Sigmoid colon (tissue), 4 donors: ENCODE results near the gene CALML3.

Experiments used
- CTCF ChIP-seq, 4 experiments: fragments of 450-650 bp in 3 of 4; fragments of 200-600 bp in 1 of 4; IDR thresholded peaks; one replicate each; pipeline ENCODE4 v1.5.1; 2016 to 2019; ENCODE audit warnings: antibody characterized with exemption in 4 of 4, mild to moderate bottlenecking in 3 of 4, moderate library complexity in 2 of 4
- EP300 ChIP-seq, 4 donors: sonication (generic); formaldehyde crosslinking; IDR thresholded peaks; one replicate each; pipeline ENCODE4 v1.6.1; 2017; ENCODE audit warnings: antibody characterized with exemption in 4 of 4
- POLR2A ChIP-seq, 2 donors: fragments of 450-650 bp; IDR thresholded peaks; one replicate each; pipeline ENCODE4 v1.6.1; 2016; ENCODE audit warnings: antibody characterized with exemption in 2 of 2, mild to moderate bottlenecking in 2 of 2, moderate library complexity in 2 of 2
- POLR2AphosphoS5 ChIP-seq, 4 donors: sonication (generic); formaldehyde crosslinking; IDR thresholded peaks; one replicate each; pipeline ENCODE4 v1.6.1; 2017; ENCODE audit warnings: antibody characterized with exemption in 4 of 4

GRCh38 chr10:5502571-5503476 is 21.9 kb upstream of the CALML3 start:
- TF ChIP-seq POLR2A (IDR thresholded peaks at IDR 0.05) (no peak), CTCF (IDR thresholded peaks at IDR 0.05) (no peak), POLR2AphosphoS5 (IDR thresholded peaks at IDR 0.05) (no peak), EP300 (IDR thresholded peaks at IDR 0.05) (no peak)
